Heart right ventricle (tissue), 16 donors: Measurements from ENCODE around the gene LRP11. TPM values are rescaled to one million over a fixed set of nuclear protein-coding genes. Genes with fewer than 3 reads are reported as not detected.
"Not testable (repeated sequence)": the region's sequence is repeated elsewhere in the genome, so short reads cannot be mapped to it uniquely, and the experiment has no call there.

Experiments
- ATAC-seq, 8 donors: fragments of 200-7000 bp; cut with Tn5 transposase; one replicate each; pipeline ENCODE4 v1.9.1; 2020; ENCODE audit warnings: mild to moderate bottlenecking in 8 of 8, moderate library complexity in 8 of 8, moderate number of reproducible peaks in 1 of 8
- DNase-seq, 2 donors: peaks; one replicate each; pipeline ENCODE4 v3.0.0-alpha.2; 2020
- H3K27ac ChIP-seq, 10 donors: fragments of 200-600 bp; sonication (generic) in 2 of 10; one replicate each; pipeline versions ENCODE4 v1.5.0 to v1.8.0; 2020 to 2022; ENCODE audit warnings: mild to moderate bottlenecking in 3 of 10
- H3K27me3 ChIP-seq, 7 donors: fragments of 200-600 bp; one replicate each; pipeline ENCODE4 v1.8.0; 2021 to 2022; ENCODE audit warnings: mild to moderate bottlenecking in 2 of 7
- H3K36me3 ChIP-seq, 9 donors: fragments of 200-600 bp; sonication (generic) in 1 of 9; one replicate each; pipeline versions ENCODE4 v1.5.0 to v1.8.0; 2020 to 2022; ENCODE audit warnings: mild to moderate bottlenecking in 2 of 9
- H3K4me1 ChIP-seq, 9 donors: fragments of 200-600 bp; sonication (generic) in 1 of 9; one replicate each; pipeline versions ENCODE4 v1.5.0 to v1.8.0; 2020 to 2022; ENCODE audit warnings: mild to moderate bottlenecking in 4 of 9
- H3K4me3 ChIP-seq, 10 donors: fragments of 200-600 bp; sonication (generic) in 2 of 10; one replicate each; pipeline versions ENCODE4 v1.5.0 to v1.8.0; 2020 to 2022; ENCODE audit warnings: mild to moderate bottlenecking in 7 of 10, moderate library complexity in 2 of 10
- H3K9me3 ChIP-seq, 11 donors: fragments of 200-600 bp in 10 of 11; sonication (generic) in 2 of 11; one replicate each; pipeline versions ENCODE4 v1.5.0 to v1.8.0; 2013 to 2022; ENCODE audit warnings: mild to moderate bottlenecking in 2 of 11, control low read depth in 1 of 11, moderate library complexity in 1 of 11
- WGBS, 2 donors: extraction: QIAGEN DNeasy Blood & Tissue Kit; methylation state at CpG; one replicate each; pipeline ENCODE4 v1.1.7; 2013; ENCODE audit warnings: inconsistent platforms in 1 of 2; 5-methylcytosine and 5-hydroxymethylcytosine counted together
- intact Hi-C, 10 donors: fragments of 100-400 bp; cut with DNase I; formaldehyde crosslinking; loops; one replicate each; pipeline versions ENCODE4 v1.11.1 to v1.14.2; 2022
- long read RNA-seq, 3 donors: library from polyadenylated mRNA; unstranded; transcript quantifications; one replicate each; pipeline ENCODE4 v2.0.0, GENCODE V29; 2020 to 2021
- polyA plus RNA-seq, 2 donors: library from polyadenylated mRNA; stranded (reverse); fragments of 200-250 nt; gene quantifications; one replicate each; pipeline ENCODE4 v1.2.3, GENCODE V29; 2013
- total RNA-seq, 10 donors: library from RNA; stranded (reverse); fragmentation: NEBNext Ultra II Directional in 3 of 10; extraction: Animal tissue kit (Norgen Biotek cat#: 25700) in 3 of 10; gene quantifications; one replicate each; pipeline versions ENCODE4 v1.2.1 to v1.2.4, GENCODE V29; 2021 to 2023
- TF ChIP-seq, protein P1 (sequence below), 9 donors: fragments of 200-600 bp; sonication (generic) in 2 of 9; IDR thresholded peaks; one replicate each; pipeline versions ENCODE4 v1.5.0 to v1.8.0; 2021 to 2022; ENCODE audit warnings: antibody characterized with exemption in 9 of 9, mild to moderate bottlenecking in 5 of 9, moderate library complexity in 1 of 9
- donor health status: Arrhythmogenic right ventricular cardiomyopathy.
- donor health status: ischemic (EF 13 %, LVEDD 7.1; RV severe dilation, severe dysfunction).
- donor health status: healthy with polysubstance abuse.
- donor health status: DM: no; HTN: yes; CAD: no.
- donor health status: DM: no; HTN: no; CAD: no.
- donor health status: ischemic (EF 25% LVEDD 6.9; RV normal size, moderate dysfunction).
- donor health status: ischemic (EF 25% LVEDD 5.7; RV mildly dilated, moderate dysfunction).
- donor health status: healthy.
- donor health status: DM: yes; HTN: yes; CAD: no.
- donor health status: Ischemic cardiomyopathy.
- donor health status: ischemic (EF 35%, LVEDD 5.7; RV mildly dilated, moderate dysfunction).
- donor health status: nonischemic (EF 11% LVEDD 7.7; RV severe dilation, severe dysfunction).
- donor health status: DM: yes; HTN: yes; CAD: no.
- donor health status: PGD.
- donor health status: ischemic (EF 29% LVEDD 5.4; RV normal size, mild dysfunction).
- donor health status: nonischemic (EF 23%, LVEDD 6.1; RV moderate dilation, normal function).

LRP11 gene, protein sequence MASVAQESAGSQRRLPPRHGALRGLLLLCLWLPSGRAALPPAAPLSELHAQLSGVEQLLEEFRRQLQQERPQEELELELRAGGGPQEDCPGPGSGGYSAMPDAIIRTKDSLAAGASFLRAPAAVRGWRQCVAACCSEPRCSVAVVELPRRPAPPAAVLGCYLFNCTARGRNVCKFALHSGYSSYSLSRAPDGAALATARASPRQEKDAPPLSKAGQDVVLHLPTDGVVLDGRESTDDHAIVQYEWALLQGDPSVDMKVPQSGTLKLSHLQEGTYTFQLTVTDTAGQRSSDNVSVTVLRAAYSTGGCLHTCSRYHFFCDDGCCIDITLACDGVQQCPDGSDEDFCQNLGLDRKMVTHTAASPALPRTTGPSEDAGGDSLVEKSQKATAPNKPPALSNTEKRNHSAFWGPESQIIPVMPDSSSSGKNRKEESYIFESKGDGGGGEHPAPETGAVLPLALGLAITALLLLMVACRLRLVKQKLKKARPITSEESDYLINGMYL
- total RNA-seq, result 10 to 100 TPM in 9 of 10 donors, 1 to 10 TPM in 1; 7.6 to 21.0 (median 15.3) TPM
- 1 to 10 TPM in 1 of 2 donors, under 1 TPM in 1; 0.51 to 5.2 TPM for polyA plus RNA-seq
- long read RNA-seq, donor 1, partial matches to known transcripts, result 10 of 24 reads
- long read RNA-seq, donor 1, other reads (novel, unspliced or antisense), result 11 of 24 reads
- long read RNA-seq, donor 2, transcript LRP11-201 (7 exons, 3,260 nt), result major isoform, 8 of 25 reads
- long read RNA-seq, donor 2, partial matches to known transcripts, result 14 of 25 reads
- long read RNA-seq, donor 2, other reads (novel, unspliced or antisense), result 1 of 25 reads
- long read RNA-seq, donor 3, partial matches to known transcripts, result 2 of 6 reads
- long read RNA-seq, donor 3, other reads (novel, unspliced or antisense), result 3 of 6 reads

DNA sequence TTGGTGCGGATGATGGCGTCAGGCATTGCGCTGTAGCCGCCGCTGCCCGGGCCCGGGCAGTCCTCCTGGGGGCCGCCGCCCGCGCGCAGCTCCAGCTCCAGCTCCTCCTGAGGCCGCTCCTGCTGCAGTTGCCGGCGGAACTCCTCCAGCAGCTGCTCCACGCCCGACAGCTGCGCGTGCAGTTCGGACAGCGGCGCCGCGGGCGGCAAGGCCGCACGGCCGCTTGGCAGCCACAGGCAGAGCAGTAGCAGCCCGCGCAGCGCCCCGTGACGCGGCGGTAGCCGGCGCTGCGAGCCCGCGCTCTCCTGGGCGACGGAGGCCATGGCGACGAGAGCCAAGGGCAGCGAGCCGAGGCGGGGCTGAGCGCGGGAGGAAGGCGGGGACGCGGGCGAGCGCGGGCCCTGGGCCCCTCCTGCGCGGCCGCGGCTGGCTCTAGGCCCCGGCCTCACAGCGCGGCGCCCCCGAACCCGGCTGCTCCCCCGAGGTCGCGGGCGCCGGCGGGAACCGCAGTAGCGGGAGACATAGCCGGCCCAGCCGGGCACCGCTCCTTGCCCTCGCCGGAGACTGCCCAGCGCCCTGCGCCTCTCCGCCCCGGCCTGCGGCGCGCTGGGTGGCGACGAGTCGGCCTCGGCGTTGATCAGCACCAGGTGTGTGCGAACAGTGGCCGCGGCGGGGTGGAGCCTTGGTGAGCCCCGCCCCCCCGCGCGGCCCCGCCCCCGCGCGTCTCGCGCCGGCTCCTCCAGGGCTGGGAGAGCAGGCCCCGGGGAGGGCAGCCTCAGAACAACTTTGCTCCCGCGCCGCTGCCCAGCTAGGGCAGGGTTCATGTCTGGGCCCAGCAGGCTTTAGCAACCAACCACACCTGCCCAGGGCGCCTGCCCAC is at the start of gene LRP11:
TSS of gene LRP11 (minus strand) at position 662 of the 880 bp plus-strand sequence. CDS start at position 323, 339 bp downstream.
- Histone ChIP-seq H3K36me3 (no peaks in the 10 kb centered on the region), H3K9me3 (no peaks in the 10 kb centered on the region), H3K4me1 (peaks cover 0 to 31% (median 19%) of the 10 kb centered on the region in 9 donors), H3K4me3 (peak within 1 kb of the TSS; percentile 50 to 82 (median 72)), H3K27me3 (no peaks in the 10 kb centered on the region), H3K27ac (peak within 1 kb of the TSS; percentile 63 to 95 (median 90))
- TF ChIP-seq, protein P1, sequence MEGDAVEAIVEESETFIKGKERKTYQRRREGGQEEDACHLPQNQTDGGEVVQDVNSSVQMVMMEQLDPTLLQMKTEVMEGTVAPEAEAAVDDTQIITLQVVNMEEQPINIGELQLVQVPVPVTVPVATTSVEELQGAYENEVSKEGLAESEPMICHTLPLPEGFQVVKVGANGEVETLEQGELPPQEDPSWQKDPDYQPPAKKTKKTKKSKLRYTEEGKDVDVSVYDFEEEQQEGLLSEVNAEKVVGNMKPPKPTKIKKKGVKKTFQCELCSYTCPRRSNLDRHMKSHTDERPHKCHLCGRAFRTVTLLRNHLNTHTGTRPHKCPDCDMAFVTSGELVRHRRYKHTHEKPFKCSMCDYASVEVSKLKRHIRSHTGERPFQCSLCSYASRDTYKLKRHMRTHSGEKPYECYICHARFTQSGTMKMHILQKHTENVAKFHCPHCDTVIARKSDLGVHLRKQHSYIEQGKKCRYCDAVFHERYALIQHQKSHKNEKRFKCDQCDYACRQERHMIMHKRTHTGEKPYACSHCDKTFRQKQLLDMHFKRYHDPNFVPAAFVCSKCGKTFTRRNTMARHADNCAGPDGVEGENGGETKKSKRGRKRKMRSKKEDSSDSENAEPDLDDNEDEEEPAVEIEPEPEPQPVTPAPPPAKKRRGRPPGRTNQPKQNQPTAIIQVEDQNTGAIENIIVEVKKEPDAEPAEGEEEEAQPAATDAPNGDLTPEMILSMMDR (IDR thresholded peaks at IDR 0.05), result peak in 1 of 9 donors; percentile 1
- DNase-seq (peak; percentile 75 to 85), ATAC-seq (peak; percentile 91 to 95 (median 94))
- 0 to 1% methylated on average over 75 to 110 of the region's 110 CpGs for WGBS, 2 donors
- intact Hi-C loops, result loop anchor here in 4 of 10 donors (2.0 kb wide), 3 partner anchors 23 to 33 kb away; no protein-coding TSS in a partner anchor

GRCh38 chr6:149913540-149914240 is 49.5 kb upstream of the LRP11 start:
- TF ChIP-seq, protein P1 (IDR thresholded peaks at IDR 0.05), result no peak
- ATAC-seq, result no peak
- WGBS, 2 donors, result 58 to 63% methylated on average over 9 of the region's 9 CpGs

DNA sequence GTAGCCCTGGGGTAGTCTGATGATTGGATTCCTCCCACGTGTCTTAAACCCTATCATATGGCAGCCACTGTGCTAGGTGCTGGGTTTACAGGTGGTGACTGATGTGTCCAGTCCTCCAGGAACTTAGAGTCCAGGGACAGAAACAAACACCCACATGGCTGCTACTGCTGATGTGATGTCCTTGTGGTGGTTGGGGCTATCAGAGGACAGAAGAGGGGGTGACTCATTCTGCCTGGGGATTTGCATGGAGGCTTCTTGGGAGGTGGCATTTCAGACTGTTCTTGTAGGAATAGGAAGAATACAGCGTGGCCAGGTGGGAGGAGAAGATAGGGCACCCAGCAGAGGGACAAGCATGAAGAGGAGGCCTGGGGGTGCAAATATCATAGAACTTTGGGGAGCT is 48.9 kb upstream of the LRP11 start:
- H3K4me1 ChIP-seq, result no peaks in the 10 kb centered on the region
- DNase-seq (no peak), ATAC-seq (no peak)
- peaks cover 0 to 11% (median 0%) of the 10 kb centered on the region in 11 donors for H3K9me3 ChIP-seq
- H3K36me3 ChIP-seq, result no peaks in the 10 kb centered on the region
- WGBS, 2 donors, result 69 to 70% methylated on average over 2 of the region's 2 CpGs
- TF ChIP-seq, protein P1 (IDR thresholded peaks at IDR 0.05), result no peak
- intact Hi-C loops, result no loop called here
- no peak overlapping the region for H3K4me3 ChIP-seq
- H3K27me3 ChIP-seq, result no peaks in the 10 kb centered on the region
- no peak overlapping the region for H3K27ac ChIP-seq

More at GRCh38 chr6:149913540-149914240, 49.5 kb upstream of the LRP11 start:
- Histone ChIP-seq H3K27me3 (no peaks in the 10 kb centered on the region), H3K9me3 (peaks cover 0 to 5% (median 0%) of the 10 kb centered on the region in 11 donors), H3K4me1 (no peaks in the 10 kb centered on the region), H3K27ac (no peak overlapping the region), H3K36me3 (no peaks in the 10 kb centered on the region), H3K4me3 (no peak overlapping the region)
- DNase-seq, result no peak
- intact Hi-C loops, result no loop called here

DNA sequence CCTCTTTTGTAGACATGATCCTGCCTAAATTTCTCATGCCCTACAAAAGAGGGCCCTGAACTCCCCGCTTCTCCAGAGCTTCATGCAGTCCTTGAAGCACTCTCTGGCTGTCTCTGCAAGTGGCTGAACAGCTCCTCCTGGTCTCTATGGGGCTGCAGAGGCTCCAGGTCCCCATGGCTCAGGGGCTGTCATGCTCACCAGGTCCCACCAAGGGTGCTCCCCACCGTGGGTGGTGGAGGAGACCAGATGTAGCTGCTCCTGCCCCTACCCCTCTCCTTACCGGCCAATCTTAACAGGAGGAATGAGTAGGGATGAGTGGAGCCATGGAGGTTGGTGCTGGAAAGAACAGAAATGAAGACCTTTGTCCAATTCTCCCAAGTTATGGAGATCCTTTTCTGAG is 48.5 kb upstream of the LRP11 start:
- intact Hi-C loops, DNase-seq, ATAC-seq, H3K27me3 ChIP-seq, H3K4me3 ChIP-seq, H3K36me3 ChIP-seq, H3K4me1 ChIP-seq, H3K27ac ChIP-seq: not testable (repeated sequence)
- 75 to 77% methylated on average over 2 to 3 of the region's 3 CpGs for WGBS, 2 donors
- H3K9me3 ChIP-seq, result peaks cover 0 to 14% (median 0%) of the 10 kb centered on the region in 11 donors
